ENCODE results near the gene INCA1. TPM values are rescaled to one million over a fixed set of nuclear protein-coding genes. Genes with fewer than 3 reads are reported as not detected.

Gene INCA1
- total and polyA plus RNA-seq, 2 of the 13 experiments (the other 11 are each of a cell fraction or from before 2014, with no cell fraction given) = 0.93 to 2.6 TPM

DNA sequence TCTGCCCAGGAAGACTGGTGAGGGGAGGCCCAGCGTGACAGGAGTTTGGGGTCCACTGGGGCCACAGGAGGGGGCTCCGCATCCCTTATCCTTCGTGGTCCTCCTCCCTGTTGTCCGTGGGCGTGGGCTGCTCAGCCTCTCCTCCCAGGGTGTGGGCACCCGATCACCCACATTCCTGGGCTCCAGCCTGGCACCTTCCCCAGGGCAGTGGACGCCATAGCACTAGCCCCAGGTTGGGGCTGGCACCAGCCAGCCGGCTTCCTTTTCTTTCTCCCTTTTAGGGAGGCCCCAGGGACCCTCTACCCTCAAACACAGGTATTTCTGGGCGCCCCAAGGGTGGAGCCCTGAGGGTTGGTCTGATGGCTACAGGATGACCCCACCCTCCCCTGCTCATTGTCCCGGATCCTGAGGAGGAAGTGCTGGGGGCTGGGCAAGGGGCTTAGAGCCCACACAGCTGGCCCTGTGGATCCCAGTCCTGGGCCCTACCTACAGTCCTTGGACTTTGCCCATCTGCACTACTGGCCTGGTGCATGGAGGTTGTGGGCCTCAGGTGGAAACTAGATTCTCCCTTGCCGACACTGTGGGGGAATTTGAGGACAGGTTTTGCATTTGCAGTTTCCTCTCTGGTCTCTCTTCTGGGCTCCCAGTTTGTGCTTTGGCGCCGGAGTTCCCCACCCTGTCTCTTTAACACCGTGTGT, 1.6 kb upstream of the INCA1 start (continued):
- TF ChIP-seq, protein P1, sequence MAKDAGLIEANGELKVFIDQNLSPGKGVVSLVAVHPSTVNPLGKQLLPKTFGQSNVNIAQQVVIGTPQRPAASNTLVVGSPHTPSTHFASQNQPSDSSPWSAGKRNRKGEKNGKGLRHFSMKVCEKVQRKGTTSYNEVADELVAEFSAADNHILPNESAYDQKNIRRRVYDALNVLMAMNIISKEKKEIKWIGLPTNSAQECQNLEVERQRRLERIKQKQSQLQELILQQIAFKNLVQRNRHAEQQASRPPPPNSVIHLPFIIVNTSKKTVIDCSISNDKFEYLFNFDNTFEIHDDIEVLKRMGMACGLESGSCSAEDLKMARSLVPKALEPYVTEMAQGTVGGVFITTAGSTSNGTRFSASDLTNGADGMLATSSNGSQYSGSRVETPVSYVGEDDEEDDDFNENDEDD (CRISPR knock-in tag; IDR thresholded peaks at IDR 0.05; ENCODE audit: borderline replicate concordance) = peak; percentile 16; the same call in 1 of the 2 replicates
- TF ChIP-seq, protein P2, sequence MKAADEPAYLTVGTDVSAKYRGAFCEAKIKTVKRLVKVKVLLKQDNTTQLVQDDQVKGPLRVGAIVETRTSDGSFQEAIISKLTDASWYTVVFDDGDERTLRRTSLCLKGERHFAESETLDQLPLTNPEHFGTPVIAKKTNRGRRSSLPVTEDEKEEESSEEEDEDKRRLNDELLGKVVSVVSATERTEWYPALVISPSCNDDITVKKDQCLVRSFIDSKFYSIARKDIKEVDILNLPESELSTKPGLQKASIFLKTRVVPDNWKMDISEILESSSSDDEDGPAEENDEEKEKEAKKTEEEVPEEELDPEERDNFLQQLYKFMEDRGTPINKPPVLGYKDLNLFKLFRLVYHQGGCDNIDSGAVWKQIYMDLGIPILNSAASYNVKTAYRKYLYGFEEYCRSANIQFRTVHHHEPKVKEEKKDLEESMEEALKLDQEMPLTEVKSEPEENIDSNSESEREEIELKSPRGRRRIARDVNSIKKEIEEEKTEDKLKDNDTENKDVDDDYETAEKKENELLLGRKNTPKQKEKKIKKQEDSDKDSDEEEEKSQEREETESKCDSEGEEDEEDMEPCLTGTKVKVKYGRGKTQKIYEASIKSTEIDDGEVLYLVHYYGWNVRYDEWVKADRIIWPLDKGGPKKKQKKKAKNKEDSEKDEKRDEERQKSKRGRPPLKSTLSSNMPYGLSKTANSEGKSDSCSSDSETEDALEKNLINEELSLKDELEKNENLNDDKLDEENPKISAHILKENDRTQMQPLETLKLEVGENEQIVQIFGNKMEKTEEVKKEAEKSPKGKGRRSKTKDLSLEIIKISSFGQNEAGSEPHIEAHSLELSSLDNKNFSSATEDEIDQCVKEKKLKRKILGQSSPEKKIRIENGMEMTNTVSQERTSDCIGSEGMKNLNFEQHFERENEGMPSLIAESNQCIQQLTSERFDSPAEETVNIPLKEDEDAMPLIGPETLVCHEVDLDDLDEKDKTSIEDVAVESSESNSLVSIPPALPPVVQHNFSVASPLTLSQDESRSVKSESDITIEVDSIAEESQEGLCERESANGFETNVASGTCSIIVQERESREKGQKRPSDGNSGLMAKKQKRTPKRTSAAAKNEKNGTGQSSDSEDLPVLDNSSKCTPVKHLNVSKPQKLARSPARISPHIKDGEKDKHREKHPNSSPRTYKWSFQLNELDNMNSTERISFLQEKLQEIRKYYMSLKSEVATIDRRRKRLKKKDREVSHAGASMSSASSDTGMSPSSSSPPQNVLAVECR (CRISPR knock-in tag; IDR thresholded peaks at IDR 0.05; ENCODE audit: borderline replicate concordance) = peak; percentile 82
- TF ChIP-seq HIC2 (CRISPR knock-in tag; IDR thresholded peaks at IDR 0.05; ENCODE audit: low read depth) = peak; percentile 62; the same call in 1 of the 2 replicates
- TF ChIP-seq MED8 (CRISPR knock-in tag; IDR thresholded peaks at IDR 0.05; ENCODE audit: insufficient replicate concordance) = peak; percentile 76
- peak; percentile 52; the same call in 1 of the 2 replicates for TF ChIP-seq MIER2 (CRISPR knock-in tag; IDR thresholded peaks at IDR 0.05)
- peak; percentile 63 for TF ChIP-seq RARA (CRISPR knock-in tag; IDR thresholded peaks at IDR 0.05)
- no peak for TF ChIP-seq RFXANK (CRISPR knock-in tag; IDR thresholded peaks at IDR 0.05)
- peak; percentile 89 for TF ChIP-seq MED1 (CRISPR knock-in tag; IDR thresholded peaks at IDR 0.05)
- no peak for TF ChIP-seq SMAD9 (CRISPR knock-in tag; IDR thresholded peaks at IDR 0.05)
- TF ChIP-seq ZNF841 (CRISPR knock-in tag; IDR thresholded peaks at IDR 0.05; ENCODE audit: borderline replicate concordance) = no peak
- TF ChIP-seq PATZ1 (CRISPR knock-in tag; IDR thresholded peaks at IDR 0.05) = peak; percentile 95
- TF ChIP-seq THRA (CRISPR knock-in tag; IDR thresholded peaks at IDR 0.05; ENCODE audit: borderline replicate concordance) = peak; percentile 96; the same call in 1 of the 2 replicates
- TF ChIP-seq SAP130 (CRISPR knock-in tag; IDR thresholded peaks at IDR 0.05; ENCODE audit: low read depth) = peak; percentile 91
- peak; percentile 80; the same call in 1 of the 2 replicates for TF ChIP-seq ZNF788 (CRISPR knock-in tag; IDR thresholded peaks at IDR 0.05; ENCODE audit: borderline replicate concordance)
- peak; percentile 77 for TF ChIP-seq ZNF710 (CRISPR knock-in tag; IDR thresholded peaks at IDR 0.05; ENCODE audit: borderline replicate concordance)

All from HepG2 (cell line).